Measurements from ENCODE around the gene HDHD5.

The HDHD5 gene

DNA sequence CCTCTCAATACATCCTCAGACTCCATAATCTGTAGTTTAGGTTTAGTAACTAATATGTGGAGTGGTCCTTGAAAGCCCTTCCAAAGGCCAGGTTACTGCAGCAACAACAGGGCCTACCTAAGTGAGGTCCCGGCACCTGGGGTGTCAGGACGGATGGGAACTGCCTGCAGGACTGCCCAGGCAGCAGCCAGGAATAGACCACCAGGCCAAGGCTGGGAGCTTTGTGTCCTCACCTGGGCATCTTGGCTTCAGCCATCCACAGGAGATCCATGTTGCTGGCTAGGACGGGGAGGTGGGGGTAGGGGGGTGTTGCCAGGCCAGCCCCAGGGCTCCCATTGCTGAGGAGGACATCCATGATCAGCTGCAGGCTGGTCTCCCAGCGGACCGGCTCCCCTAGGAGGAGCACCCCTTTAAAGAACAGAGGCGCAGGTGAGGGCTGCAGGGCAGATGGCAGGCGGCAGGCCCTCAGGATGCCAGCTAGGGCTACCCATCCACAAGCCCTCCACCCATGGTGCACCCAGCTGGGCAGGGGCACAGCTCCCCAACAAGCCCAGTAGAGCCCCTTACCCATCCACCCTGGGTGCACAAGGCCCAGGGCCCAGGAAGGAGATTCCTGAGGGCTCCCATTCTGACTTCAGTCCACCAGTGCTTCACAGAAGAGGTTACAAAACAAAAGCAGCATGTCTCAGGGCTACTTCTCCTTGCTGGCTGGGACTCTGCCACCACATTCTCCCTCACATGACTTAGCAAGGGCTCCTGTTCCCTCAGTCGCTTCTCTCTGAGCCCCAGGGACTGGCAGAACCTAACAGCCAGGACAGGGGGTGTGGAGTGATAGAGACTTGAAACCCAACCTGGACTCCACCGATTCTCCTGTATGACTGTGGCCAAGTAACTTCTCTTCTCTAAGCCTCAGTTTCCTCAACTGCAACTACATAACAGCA lies 18.0 kb downstream of the HDHD5 start:
- Histone ChIP-seq H3K9ac (ENCODE audit: insufficient read length, low read depth) (no peak overlapping the region), H3K36me3 (ENCODE audit: insufficient read depth, insufficient read length, low read length) (peaks cover 81% of the 10 kb centered on the region), H3K9me3 (ENCODE audit: insufficient read depth, low read length) (no peaks in the 10 kb centered on the region), H3K4me3 (ENCODE audit: insufficient read length, low read depth) (no peak overlapping the region), H3K4me1 (ENCODE audit: insufficient read depth, insufficient read length) (peaks cover 7% of the 10 kb centered on the region), H3K27me3 (ENCODE audit: insufficient read depth, insufficient read length) (no peaks in the 10 kb centered on the region)
- DNase-seq (ENCODE audit: low read depth, low spot score): no peak
- TF ChIP-seq YY1 (IDR thresholded peaks at IDR 0.05; ENCODE audit: insufficient read depth, insufficient read length): no peak
- no peak for TF ChIP-seq ZNF274 (IDR thresholded peaks at IDR 0.05; ENCODE audit: low read depth, low read length)
- TF ChIP-seq SUZ12 (IDR thresholded peaks at IDR 0.05; ENCODE audit: extremely low read depth, insufficient read depth, insufficient read length): no peak

DNA sequence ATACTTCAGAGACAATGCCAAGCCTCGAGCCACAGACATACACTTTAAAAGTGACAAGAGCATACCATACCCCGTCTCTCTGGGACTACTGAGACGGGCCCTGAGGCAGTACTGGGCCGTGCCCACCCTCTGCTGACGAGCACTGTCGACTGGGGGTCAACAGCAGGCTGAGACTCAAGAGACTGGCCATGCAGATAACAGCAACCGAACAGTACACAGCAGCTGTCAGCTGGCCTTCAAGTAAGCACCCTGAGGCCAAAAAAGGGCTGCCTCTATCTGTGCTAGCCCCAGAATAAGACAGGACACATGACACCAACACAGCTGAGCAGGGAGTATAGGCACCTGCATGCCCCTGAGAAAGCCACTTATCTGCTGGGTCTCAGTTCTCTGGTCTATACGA lies 19.1 kb downstream of the HDHD5 start:
- DNase-seq (ENCODE audit: low read depth, low spot score): no peak
- Histone ChIP-seq H3K9ac (ENCODE audit: insufficient read length, low read depth) (no peak overlapping the region), H3K27me3 (ENCODE audit: insufficient read depth, insufficient read length) (no peaks in the 10 kb centered on the region), H3K4me1 (ENCODE audit: insufficient read depth, insufficient read length) (peaks cover 7% of the 10 kb centered on the region), H3K36me3 (ENCODE audit: insufficient read depth, insufficient read length, low read length) (peaks cover 72% of the 10 kb centered on the region), H3K4me3 (ENCODE audit: insufficient read length, low read depth) (no peak overlapping the region), H3K9me3 (ENCODE audit: insufficient read depth, low read length) (no peaks in the 10 kb centered on the region)
- TF ChIP-seq SUZ12 (IDR thresholded peaks at IDR 0.05; ENCODE audit: extremely low read depth, insufficient read depth, insufficient read length): no peak
- no peak for TF ChIP-seq ZNF274 (IDR thresholded peaks at IDR 0.05; ENCODE audit: low read depth, low read length)
- no peak for TF ChIP-seq YY1 (IDR thresholded peaks at IDR 0.05; ENCODE audit: insufficient read depth, insufficient read length)

DNA sequence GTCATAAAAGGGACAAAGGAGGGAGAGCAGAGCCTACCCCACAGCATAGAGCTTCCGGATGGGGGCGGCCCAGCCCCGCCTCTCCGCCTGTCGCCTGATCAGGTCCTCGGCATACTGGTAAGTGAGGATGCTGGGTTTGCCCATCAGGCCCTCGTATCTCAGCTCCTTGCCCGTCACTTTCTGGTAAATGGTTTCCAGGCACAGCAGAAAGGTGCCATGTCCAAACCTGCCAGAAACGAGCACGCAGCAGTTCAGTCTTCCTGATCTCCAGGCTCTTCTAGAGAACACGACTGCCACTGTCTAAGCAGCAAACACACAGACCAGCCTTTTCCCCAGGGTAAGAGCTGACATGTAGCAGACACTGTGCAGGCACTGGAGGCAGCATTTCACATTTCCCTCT lies 20.6 kb downstream of the HDHD5 start:
- TF ChIP-seq YY1 (IDR thresholded peaks at IDR 0.05; ENCODE audit: insufficient read depth, insufficient read length) (no peak), ZNF274 (IDR thresholded peaks at IDR 0.05; ENCODE audit: low read depth, low read length) (no peak), SUZ12 (IDR thresholded peaks at IDR 0.05; ENCODE audit: extremely low read depth, insufficient read depth, insufficient read length) (no peak)
- Histone ChIP-seq H3K4me1 (ENCODE audit: insufficient read depth, insufficient read length) (peaks cover 7% of the 10 kb centered on the region), H3K27me3 (ENCODE audit: insufficient read depth, insufficient read length) (no peaks in the 10 kb centered on the region), H3K36me3 (ENCODE audit: insufficient read depth, insufficient read length, low read length) (peaks cover 61% of the 10 kb centered on the region), H3K9me3 (ENCODE audit: insufficient read depth, low read length) (no peaks in the 10 kb centered on the region), H3K4me3 (ENCODE audit: insufficient read length, low read depth) (no peak overlapping the region), H3K9ac (ENCODE audit: insufficient read length, low read depth) (no peak overlapping the region)
- no peak for DNase-seq (ENCODE audit: low read depth, low spot score)

DNA sequence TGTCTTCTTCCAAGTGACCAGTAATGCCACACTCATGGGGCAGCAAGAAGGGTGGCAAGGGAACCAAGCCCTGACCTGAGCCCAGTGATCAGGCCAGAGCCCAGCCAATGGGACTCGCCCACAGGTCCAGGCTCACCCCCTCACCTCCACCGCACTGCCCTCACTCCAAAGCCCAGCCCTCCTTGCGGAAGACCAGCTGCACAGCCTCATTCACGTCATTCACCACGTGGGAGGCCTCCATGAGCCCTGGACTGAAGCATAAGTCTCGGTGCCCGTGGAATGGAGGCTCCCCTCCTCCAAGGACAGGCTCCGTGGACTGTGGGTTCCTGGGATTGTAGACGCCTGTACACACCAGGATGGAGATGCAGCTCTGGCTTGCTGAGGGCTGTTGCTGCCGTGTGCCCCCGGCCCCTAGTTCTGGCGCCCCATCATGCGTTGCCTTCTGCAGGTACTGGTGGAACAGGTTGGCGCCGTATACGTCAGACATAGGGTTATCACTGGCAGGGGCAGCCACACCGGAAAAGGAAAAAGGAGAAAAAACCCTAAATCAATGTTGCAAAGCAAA lies 21.1 kb downstream of the HDHD5 start:
- H3K27me3 ChIP-seq (ENCODE audit: insufficient read depth, insufficient read length): no peaks in the 10 kb centered on the region
- no peak overlapping the region for H3K4me3 ChIP-seq (ENCODE audit: insufficient read length, low read depth)
- H3K9ac ChIP-seq (ENCODE audit: insufficient read length, low read depth): no peak overlapping the region
- peaks cover 3% of the 10 kb centered on the region for H3K4me1 ChIP-seq (ENCODE audit: insufficient read depth, insufficient read length)
- no peaks in the 10 kb centered on the region for H3K9me3 ChIP-seq (ENCODE audit: insufficient read depth, low read length)
- peaks cover 55% of the 10 kb centered on the region for H3K36me3 ChIP-seq (ENCODE audit: insufficient read depth, insufficient read length, low read length)
- no peak for DNase-seq (ENCODE audit: low read depth, low spot score)
- TF ChIP-seq ZNF274 (IDR thresholded peaks at IDR 0.05; ENCODE audit: low read depth, low read length) (no peak), SUZ12 (IDR thresholded peaks at IDR 0.05; ENCODE audit: extremely low read depth, insufficient read depth, insufficient read length) (no peak), YY1 (IDR thresholded peaks at IDR 0.05; ENCODE audit: insufficient read depth, insufficient read length) (no peak)

DNA sequence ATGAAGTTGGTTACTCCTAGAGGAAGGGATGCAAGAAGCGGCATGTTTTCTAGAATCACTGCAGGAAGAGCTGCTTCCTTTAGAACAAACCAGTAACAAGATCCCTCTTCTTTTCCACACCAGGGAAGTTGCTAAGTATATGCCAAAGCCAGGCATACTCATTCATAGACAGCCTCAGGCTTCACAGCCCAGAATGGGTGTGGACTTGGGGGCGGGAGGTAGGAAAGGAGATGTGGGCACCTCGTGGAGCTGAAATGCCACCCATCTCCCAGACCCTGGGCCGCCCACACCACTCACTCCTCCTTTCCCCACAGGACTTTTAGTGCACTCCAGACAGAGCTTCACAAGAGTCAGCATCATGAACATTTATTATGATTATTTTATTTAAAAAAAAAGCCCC lies 21.9 kb downstream of the HDHD5 start:
- no peaks in the 10 kb centered on the region for H3K27me3 ChIP-seq (ENCODE audit: insufficient read depth, insufficient read length)
- no peaks in the 10 kb centered on the region for H3K9me3 ChIP-seq (ENCODE audit: insufficient read depth, low read length)
- H3K4me1 ChIP-seq (ENCODE audit: insufficient read depth, insufficient read length): peaks cover 3% of the 10 kb centered on the region
- no peak overlapping the region for H3K4me3 ChIP-seq (ENCODE audit: insufficient read length, low read depth)
- DNase-seq (ENCODE audit: low read depth, low spot score): no peak
- H3K9ac ChIP-seq (ENCODE audit: insufficient read length, low read depth): no peak overlapping the region
- H3K36me3 ChIP-seq (ENCODE audit: insufficient read depth, insufficient read length, low read length): peaks cover 48% of the 10 kb centered on the region
- TF ChIP-seq ZNF274 (IDR thresholded peaks at IDR 0.05; ENCODE audit: low read depth, low read length) (no peak), SUZ12 (IDR thresholded peaks at IDR 0.05; ENCODE audit: extremely low read depth, insufficient read depth, insufficient read length) (no peak), YY1 (IDR thresholded peaks at IDR 0.05; ENCODE audit: insufficient read depth, insufficient read length) (no peak)

DNA sequence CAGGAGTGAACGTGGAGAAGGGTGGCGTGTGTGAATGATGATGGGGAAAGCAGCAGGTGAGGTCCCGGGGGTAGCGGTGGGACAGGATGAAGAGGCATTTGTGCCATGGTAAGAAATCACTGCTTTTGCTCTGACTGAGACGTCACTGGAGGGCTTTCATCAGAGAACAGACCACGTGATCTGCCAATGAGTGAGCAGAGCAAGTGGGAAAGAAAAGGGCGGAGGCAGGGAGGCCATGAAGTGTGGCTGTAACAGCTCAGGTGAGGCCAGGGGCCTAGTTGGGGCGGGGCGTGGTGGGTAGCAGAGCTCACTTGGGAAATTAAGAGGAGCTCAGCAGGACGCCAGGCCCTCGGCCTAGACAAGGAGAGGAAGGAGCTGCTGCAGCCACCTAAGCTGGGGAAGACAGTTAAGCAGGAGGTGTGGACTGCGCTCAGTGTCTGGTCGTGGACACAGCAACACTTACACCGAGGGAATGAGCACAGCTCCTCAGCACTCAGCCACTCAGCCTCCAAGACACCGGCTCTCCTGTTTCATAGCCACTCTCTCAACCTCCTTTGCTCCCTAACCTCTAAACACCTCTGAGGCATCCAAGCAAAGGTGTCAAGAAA lies 23.8 kb downstream of the HDHD5 start:
- Histone ChIP-seq H3K9ac (ENCODE audit: insufficient read length, low read depth) (no peak overlapping the region), H3K4me3 (ENCODE audit: insufficient read length, low read depth) (no peak overlapping the region), H3K4me1 (ENCODE audit: insufficient read depth, insufficient read length) (peaks cover 6% of the 10 kb centered on the region), H3K9me3 (ENCODE audit: insufficient read depth, low read length) (no peaks in the 10 kb centered on the region), H3K27me3 (ENCODE audit: insufficient read depth, insufficient read length) (no peaks in the 10 kb centered on the region), H3K36me3 (ENCODE audit: insufficient read depth, insufficient read length, low read length) (peaks cover 30% of the 10 kb centered on the region)
- TF ChIP-seq SUZ12 (IDR thresholded peaks at IDR 0.05; ENCODE audit: extremely low read depth, insufficient read depth, insufficient read length): no peak
- TF ChIP-seq ZNF274 (IDR thresholded peaks at IDR 0.05; ENCODE audit: low read depth, low read length): no peak
- TF ChIP-seq YY1 (IDR thresholded peaks at IDR 0.05; ENCODE audit: insufficient read depth, insufficient read length): no peak
- DNase-seq (ENCODE audit: low read depth, low spot score): no peak

DNA sequence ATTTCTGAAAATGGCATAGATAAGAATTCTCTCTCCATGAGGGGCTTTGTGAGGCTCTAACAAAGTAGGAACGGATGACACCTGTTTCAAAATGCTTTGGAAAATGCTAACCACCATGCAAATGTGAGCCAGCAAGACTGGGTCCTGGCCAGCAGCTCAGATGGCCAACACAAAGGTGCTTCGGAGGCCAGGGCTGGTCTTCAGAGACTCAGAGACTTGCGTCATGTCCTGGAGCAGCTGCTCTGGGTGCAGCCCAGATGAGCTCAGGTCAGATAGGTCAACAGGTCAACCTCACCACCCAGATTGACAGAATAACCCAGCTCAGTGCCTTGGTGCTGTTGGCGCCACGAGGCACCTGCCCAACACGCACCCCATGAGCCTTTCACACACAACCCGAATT lies 25.9 kb downstream of the HDHD5 start:
- Histone ChIP-seq H3K36me3 (ENCODE audit: insufficient read depth, insufficient read length, low read length) (peaks cover 15% of the 10 kb centered on the region), H3K4me1 (ENCODE audit: insufficient read depth, insufficient read length) (peaks cover 6% of the 10 kb centered on the region), H3K4me3 (ENCODE audit: insufficient read length, low read depth) (no peak overlapping the region), H3K27me3 (ENCODE audit: insufficient read depth, insufficient read length) (no peaks in the 10 kb centered on the region), H3K9ac (ENCODE audit: insufficient read length, low read depth) (no peak overlapping the region), H3K9me3 (ENCODE audit: insufficient read depth, low read length) (no peaks in the 10 kb centered on the region)
- no peak for TF ChIP-seq YY1 (IDR thresholded peaks at IDR 0.05; ENCODE audit: insufficient read depth, insufficient read length)
- no peak for TF ChIP-seq ZNF274 (IDR thresholded peaks at IDR 0.05; ENCODE audit: low read depth, low read length)
- TF ChIP-seq SUZ12 (IDR thresholded peaks at IDR 0.05; ENCODE audit: extremely low read depth, insufficient read depth, insufficient read length): no peak
- no peak for DNase-seq (ENCODE audit: low read depth, low spot score)

Data from NT2/D1 (cell line).